AG08395 (cell line): Measurements from ENCODE around the gene AMTN.
A peak's percentile ranks its signal among the peaks of the same experiment; 100 is the strongest.
"Not testable (repeated sequence)": the region's sequence is repeated elsewhere in the genome, so short reads cannot be mapped to it uniquely, and the experiment has no call there.

Experiments used
- DNase-seq: peaks from one replicate; pipeline ENCODE4 v3.0.0; 2012; ENCODE audit warnings: mixed read lengths, low spot score

Gene AMTN

DNA sequence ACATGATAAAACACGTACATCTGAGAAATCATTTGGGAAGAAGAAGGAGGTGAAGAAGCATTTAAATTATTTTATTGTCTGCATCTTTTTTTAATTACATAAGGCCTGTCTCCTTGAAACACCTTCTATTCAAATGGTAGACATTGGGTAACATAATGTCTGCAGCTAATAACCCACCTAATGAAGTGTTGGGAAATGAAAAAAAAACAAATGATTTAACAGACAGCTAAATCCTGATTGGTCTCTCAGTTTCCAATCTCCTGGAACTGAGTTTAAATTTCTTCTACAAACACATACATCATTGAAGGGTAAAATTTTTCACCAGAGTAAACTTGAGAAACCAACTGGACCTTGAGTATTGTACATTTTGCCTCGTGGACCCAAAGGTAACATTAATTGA, at the start of gene AMTN:
AMTN (plus strand) TSS at position 301 of the 400 bp plus-strand sequence. CDS start 209 bp downstream, outside the sequence.
- DNase-seq: no peak

DNA sequence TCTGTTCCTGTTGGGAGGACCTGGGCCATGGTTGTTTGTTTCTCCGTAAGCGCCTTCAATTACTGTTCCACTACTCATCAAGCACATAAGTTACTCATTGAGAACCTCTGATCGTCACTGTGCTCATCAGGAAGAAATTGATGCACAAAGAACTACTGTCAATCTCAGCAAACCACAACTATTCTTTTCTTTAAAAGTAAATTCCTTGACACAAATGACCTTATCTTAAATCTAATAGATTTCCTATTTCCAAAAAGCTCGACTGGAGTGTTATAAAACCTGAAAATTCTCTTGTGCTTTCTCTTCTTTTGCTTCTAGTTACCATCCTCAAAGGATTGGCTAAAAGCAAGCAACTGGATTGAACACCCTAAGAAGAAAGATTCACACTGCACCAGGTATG, 46.5 kb upstream of the AMTN start, which contains the start of gene MUC7:
MUC7 (plus strand) TSS at position 301 of the 400 bp plus-strand sequence. CDS start 1,825 bp downstream, outside the sequence.
- DNase-seq: no peak

DNA sequence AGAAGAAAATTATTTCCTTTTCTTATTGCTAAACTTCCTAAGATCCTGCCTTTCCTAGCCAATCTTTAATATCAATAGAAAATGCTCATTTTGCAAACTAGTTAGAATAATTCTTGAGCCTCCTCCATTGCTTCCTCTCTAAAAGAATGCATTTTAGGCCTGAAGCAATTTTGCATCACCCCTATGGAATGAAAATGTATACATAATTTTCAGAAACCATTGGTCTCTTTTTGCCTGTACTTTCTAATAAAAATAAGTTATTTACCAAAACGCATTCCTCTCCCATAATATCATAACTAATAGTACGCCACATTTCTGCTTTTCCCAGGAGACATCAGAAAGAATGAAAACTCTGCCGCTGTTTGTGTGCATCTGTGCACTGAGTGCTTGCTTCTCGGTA, 44.7 kb upstream of the AMTN start:
- no peak for DNase-seq

GRCh38 chr4:70488748-70489147, 29.6 kb upstream of the AMTN start:
- no peak for DNase-seq

DNA sequence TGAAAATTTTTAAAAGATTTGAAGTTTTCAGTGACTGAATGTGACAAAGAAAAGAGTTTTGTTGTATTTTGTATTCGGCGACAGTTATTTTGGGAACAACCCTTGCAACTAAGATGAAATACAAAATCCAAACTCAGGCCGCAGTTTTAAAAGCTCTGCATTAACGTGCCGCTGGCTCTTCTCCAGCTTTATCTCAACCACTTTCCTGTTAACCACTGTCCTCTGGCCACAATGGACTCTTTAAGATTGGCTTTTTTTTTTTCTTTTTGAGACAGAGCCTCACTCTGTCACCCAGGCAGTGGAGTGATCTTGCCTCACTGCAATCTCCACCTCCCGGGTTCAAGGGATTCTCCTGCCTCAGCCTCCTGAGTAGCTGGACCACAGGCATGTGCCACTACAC, 22.1 kb upstream of the AMTN start:
- no peak for DNase-seq

GRCh38 chr4:70501838-70502237, 16.5 kb upstream of the AMTN start:
- DNase-seq: not testable (repeated sequence)

DNA sequence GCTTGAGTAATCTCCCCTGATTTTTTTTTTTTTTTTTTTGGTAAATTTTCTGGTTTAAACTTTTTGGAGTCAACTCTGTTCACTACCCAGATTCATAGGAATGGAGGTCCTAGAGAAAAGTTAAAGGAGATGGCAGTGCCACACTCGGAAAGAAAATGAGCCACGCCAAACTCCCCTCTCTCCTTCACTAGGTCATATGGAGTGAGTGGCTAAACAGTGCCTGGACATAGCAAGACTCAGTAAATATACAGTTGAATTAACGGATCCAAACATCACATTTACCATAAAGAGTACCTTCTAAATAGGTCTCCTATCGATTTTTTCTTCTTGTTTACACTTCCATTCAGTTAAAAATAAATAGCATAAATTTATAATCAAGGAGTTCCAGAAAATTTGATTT, 13.6 kb upstream of the AMTN start:
- DNase-seq: no peak

GRCh38 chr4:70505151-70505748, 13.1 kb upstream of the AMTN start:
- DNase-seq: peak; percentile 46

- no peak for DNase-seq
Observed at GRCh38 chr4:70508801-70509200, 9.6 kb upstream of the AMTN start.

DNA sequence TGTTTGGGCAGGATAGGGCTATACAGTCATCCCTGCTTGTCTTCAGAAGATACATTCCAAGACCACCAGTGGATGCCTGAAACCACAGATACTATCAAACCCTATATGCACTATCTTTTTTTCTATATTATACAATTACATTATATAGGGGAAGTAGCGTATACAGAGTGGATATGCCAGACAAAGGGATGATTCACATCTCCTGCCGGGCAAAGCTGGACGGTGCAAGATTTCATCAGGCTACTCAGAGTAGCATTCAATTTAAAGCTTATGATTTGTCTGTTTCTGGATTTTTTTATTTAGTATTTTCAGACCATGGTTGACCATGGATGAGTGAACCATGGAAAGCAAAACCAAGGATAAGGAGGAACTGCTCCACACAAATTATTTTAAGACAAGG, 7.0 kb upstream of the AMTN start:
- DNase-seq: no peak

DNA sequence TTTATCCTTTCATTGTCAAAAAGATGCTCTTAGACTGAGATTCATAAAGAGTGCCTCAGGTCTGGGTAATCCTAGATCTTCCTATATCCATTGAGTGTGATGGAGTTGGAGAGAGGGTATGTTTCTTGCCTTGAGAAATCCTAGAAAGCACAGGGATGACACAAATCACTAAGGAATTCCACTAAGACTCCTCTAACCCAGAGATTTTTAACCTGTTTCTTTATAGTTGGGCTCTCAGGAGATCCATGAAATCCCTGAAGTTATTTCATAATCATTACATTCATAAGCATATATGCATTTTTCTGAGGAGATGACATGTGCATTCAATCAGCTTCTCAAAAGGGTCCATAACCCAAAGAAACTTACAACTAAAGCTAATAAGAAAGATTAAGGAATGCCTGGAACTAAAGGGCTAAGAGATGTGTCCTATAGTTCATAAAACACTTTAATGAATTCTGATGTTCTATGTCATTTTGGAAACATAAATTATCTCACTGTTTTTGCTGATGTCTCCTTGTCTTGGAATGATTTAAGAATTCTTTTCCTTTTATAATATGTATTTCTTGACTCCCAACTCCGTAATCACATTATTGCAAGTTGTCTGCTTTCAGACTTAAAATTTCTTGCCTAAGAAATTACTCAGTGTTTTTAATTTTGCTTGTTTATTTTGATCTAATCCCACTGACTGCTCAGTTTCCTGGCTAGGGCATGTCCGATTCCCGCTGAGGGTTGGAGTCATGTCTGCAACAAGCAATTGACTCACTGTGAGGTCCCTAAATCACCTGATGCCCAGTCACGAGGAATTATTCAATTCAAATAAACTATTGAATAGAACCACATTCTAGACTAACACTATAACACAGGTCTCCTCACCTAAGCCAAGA, 2.8 kb upstream of the AMTN start:
- DNase-seq: no peak

DNA sequence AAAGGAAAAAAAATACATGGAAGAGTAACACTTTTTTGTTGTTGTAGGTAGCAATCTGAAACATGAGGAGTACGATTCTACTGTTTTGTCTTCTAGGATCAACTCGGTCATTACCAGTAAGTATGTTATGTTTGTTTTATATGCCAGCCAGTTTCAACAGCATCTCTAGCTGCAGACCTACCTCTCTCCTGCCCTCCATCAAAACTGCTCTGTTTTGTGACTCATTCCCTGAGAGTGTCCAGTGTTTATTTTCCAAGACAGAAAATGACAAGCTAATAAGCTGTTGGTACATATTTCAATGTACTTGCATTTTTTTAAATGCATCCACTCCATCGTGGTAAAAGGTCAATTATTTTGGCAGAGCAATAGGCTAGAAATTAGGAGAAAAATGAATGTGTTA, 347 bp downstream of the AMTN start:
- no peak for DNase-seq

DNA sequence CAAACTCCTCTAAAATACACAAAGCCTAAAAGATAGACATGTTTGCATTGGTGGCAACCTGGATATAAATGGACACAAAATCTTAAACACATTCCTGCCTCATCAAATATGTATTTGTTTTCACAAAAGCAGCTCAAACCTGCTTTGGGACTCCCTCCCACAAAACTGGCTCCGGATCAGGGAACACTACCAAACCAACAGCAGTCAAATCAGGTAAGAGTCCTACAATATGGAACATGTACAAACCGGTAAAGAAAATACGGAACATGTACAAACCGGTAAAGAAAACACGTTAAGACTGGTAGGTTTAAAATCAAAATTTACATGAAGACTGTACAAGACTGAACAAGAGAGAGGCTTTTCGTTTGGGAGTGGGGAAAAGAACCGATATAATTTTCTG, 4.3 kb downstream of the AMTN start:
- DNase-seq: no peak

DNA sequence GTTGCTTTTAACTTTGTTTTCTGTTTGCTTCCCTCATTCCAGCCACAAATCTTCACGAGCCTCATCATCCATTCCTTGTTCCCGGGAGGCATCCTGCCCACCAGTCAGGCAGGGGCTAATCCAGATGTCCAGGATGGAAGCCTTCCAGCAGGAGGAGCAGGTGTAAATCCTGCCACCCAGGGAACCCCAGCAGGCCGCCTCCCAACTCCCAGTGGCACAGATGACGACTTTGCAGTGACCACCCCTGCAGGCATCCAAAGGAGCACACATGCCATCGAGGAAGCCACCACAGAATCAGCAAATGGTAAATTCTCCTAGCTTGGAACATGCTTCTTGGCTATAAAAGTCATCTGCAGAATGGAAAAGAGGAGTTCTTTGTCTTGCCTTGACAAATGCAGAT, 12.6 kb downstream of the AMTN start:
- DNase-seq: no peak

- DNase-seq: no peak
Observed at GRCh38 chr4:70531981-70532380, 13.6 kb downstream of the AMTN start.

- DNase-seq: no peak
Observed at GRCh38 chr4:70533211-70533610, 14.8 kb downstream of the AMTN start.

GRCh38 chr4:70533791-70534190, 15.4 kb downstream of the AMTN start:
- DNase-seq: no peak

GRCh38 chr4:70534886-70535285, 16.5 kb downstream of the AMTN start:
- not testable (repeated sequence) for DNase-seq

DNA sequence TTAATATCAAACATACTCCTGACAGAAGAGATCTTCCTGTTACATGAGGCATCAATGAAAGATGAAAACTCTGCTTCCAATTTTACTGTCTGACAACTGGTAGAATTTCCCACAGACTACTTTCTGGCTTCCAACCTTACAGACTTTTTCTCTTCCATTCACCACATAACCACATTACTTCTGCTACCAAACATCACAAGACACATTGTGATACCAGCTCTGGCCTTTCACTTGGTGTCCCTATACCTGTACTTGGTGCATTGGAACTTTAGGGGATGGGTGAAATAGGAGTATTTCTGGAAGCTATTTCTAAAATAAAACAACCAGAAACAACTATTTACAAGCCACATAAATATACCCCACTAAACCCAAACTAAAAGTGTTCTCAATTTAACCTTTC, 20.5 kb downstream of the AMTN start:
- DNase-seq: no peak

DNA sequence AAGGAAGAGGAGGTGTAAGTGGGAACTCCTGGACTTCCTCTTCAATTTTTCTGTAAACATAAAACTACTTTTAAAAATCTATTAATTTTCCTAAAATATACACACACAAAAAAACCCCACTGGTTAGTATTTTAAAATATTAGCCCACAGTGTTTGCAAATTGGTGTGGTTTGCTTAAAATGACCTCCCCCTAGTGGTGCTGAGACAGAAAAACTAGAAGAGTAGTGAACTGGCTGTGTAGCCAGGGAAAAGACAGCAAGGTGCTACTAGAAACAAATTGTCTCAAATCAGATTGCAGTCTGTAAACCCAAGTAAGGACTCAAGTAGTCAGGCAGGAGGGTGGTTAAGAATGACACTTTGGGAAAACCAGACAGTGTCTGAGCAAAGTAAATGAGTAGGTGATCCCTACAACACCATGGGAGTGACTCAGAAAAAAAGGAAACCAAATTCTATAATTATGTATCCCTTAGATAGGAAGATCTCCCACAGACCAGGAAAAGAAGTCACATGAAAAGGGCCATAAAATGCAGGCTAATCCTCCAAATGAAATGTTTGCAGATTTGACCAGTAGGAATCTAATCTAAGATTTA, 26.0 kb downstream of the AMTN start:
- DNase-seq: peak; percentile 2

DNA sequence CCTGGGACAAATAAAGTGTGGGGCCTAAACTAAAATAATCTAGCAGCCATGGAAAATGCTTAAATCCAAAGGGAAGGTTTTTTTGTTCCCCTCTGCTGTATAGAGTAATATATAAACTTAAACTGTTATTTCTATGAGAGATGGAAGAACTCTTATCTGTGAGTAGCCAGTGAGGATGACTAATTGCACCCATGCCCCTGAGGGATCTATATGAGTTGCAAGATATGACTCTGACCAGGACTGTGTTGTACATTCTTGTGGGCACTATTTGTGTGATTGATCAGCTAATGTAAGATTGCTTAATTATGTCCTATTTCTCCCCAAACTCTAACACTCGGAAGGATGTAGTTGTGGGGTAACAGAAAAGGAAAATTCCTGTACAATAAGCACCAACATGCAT, 38.5 kb downstream of the AMTN start:
- no peak for DNase-seq

GRCh38 chr4:70559211-70559830, 41.0 kb downstream of the AMTN start:
- DNase-seq: peak; percentile 55

DNA sequence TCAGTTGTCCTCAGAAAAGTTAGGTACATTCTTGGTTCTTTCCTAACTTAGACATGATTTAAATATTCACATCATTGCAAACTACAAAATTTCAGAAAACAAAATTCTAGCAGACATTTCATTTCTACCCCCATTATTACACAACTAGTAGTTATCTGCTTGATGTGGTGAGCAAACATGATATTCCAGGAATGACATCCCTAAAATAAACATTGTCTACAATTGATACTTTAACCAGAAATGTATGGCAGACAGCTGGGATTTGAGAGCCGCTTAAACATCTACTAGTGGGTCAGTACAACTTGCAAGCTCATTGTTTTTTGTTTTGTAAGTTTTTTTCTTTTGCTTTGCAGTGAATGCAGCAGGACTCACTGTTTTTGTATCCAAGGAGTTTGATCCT, 41.6 kb downstream of the AMTN start:
- no peak for DNase-seq
